Lower leg skin (tissue), 4 donors: ENCODE measurements around the gene TDRD7. TPM values are rescaled to one million over a fixed set of nuclear protein-coding genes. Genes with fewer than 3 reads are reported as not detected.

Experiments
- DNase-seq, 2 donors: peaks; one replicate each; pipeline ENCODE4 v3.0.0-alpha.2; 2019; ENCODE audit warnings: low spot score in 2 of 2
- H3K4me3 ChIP-seq: fragments of 200-600 bp; sonication (generic); 2 replicates; pipeline ENCODE4 v1.5.1; 2017; ENCODE audit warnings: mild to moderate bottlenecking, low read depth; ENCODE audit not compliant: poor library complexity, severe bottlenecking
- CTCF ChIP-seq, 3 donors: fragments of 450-650 bp; IDR thresholded peaks; one replicate each; pipeline ENCODE4 v1.5.1; 2016; ENCODE audit warnings: antibody characterized with exemption in 3 of 3, mild to moderate bottlenecking in 3 of 3, moderate library complexity in 2 of 3
- POLR2A ChIP-seq, 2 donors: fragments of 450-650 bp; IDR thresholded peaks; one replicate each; pipeline ENCODE4 v1.6.1; 2016 to 2017; ENCODE audit warnings: antibody characterized with exemption in 2 of 2, mild to moderate bottlenecking in 1 of 2, moderate library complexity in 1 of 2
- WGBS, 2 donors: methylation state at CpG; one replicate each; pipeline ENCODE4 v1.1.5; 2018; 5-methylcytosine and 5-hydroxymethylcytosine counted together
- intact Hi-C: fragments of 100-400 bp; cut with DNase I; formaldehyde crosslinking; loops from one replicate; pipeline ENCODE4 v1.15.0; 2023; ENCODE audit warnings: low total_unique reads
- total RNA-seq, 4 donors: library from RNA; depleted of rRNA; stranded (reverse); fragments of >200 nt; gene quantifications; one replicate each; pipeline ENCODE4 v1.1.0, GENCODE V29; 2016

The TDRD7 gene
- total RNA-seq, 4 donors from 2014 or later = 3.6 to 8.2 (median 6.4) TPM

- peak in 1 of 2 donors; percentile 90 for DNase-seq
- TF ChIP-seq CTCF (IDR thresholded peaks at IDR 0.05) (no peak), POLR2A (IDR thresholded peaks at IDR 0.05) (no peak)
- WGBS, 2 donors = 0 to 2% methylated on average over 32 to 40 of the region's 87 CpGs
- peak within 1 kb of the TSS; percentile 57 for H3K4me3 ChIP-seq
- intact Hi-C loops = no loop called here
Measured at GRCh38 chr9:97501177-97501971, 89.5 kb downstream of the TDRD7 start, which contains the start of gene TMOD1. TSS of gene TMOD1 (plus strand) at chr9:97501666. CDS start at chr9:97524189, 22,523 bp downstream.

- peak overlapping the region; percentile 57 for H3K4me3 ChIP-seq
- intact Hi-C loops = no loop called here
- DNase-seq = no peak
- no peak for TF ChIP-seq POLR2A (IDR thresholded peaks at IDR 0.05)
- TF ChIP-seq CTCF (IDR thresholded peaks at IDR 0.05) = no peak
- WGBS, 2 donors = 1% methylated on average over 13 of the region's 30 CpGs; no CpG with 5 or more reads in 1 of the 2 donors
Measured at GRCh38 chr9:97501972-97502221, 90.0 kb downstream of the TDRD7 start.

GRCh38 chr9:97502222-97502983 lies 90.5 kb downstream of the TDRD7 start:
- WGBS, 2 donors = 5 to 12% methylated on average over 44 of the region's 49 CpGs
- DNase-seq = no peak
- intact Hi-C loops = no loop called here
- TF ChIP-seq CTCF (IDR thresholded peaks at IDR 0.05) = no peak
- TF ChIP-seq POLR2A (IDR thresholded peaks at IDR 0.05) = no peak
- H3K4me3 ChIP-seq = peak overlapping the region; percentile 57

- WGBS, 2 donors = 46% methylated on average over 17 of the region's 17 CpGs
- no peak for TF ChIP-seq POLR2A (IDR thresholded peaks at IDR 0.05)
- TF ChIP-seq CTCF (IDR thresholded peaks at IDR 0.05) = no peak
- no peak for DNase-seq
- intact Hi-C loops = no loop called here
- no peak overlapping the region for H3K4me3 ChIP-seq
Measured at GRCh38 chr9:97502984-97503861, 91.3 kb downstream of the TDRD7 start.

GRCh38 chr9:97503862-97504210 lies 91.9 kb downstream of the TDRD7 start:
- no peak for DNase-seq
- TF ChIP-seq POLR2A (IDR thresholded peaks at IDR 0.05) = no peak
- intact Hi-C loops = no loop called here
- H3K4me3 ChIP-seq = no peak overlapping the region
- WGBS, 2 donors = 73 to 88% methylated on average over 1 of the region's 1 CpG
